HG03095 (cell line): Measurements from ENCODE around the gene NINJ2.

Experiments
- ATAC-seq: cut with Tn5 transposase; IDR thresholded peaks from one replicate; pipeline ENCODE4 v1.9.1; 2021; ENCODE audit warnings: moderate library complexity; ENCODE audit not compliant: unreplicated experiment

Gene NINJ2

GRCh38 chr12:535396-535795, 127.8 kb downstream of the NINJ2 start:
- no peak for ATAC-seq

- no peak for ATAC-seq
Observed at GRCh38 chr12:534216-534615, 129.0 kb downstream of the NINJ2 start.

- ATAC-seq, result no peak
Observed at GRCh38 chr12:533718-534117, 129.5 kb downstream of the NINJ2 start.

GRCh38 chr12:532908-533565, 130.2 kb downstream of the NINJ2 start:
- ATAC-seq, result no peak

GRCh38 chr12:531951-532585, 131.2 kb downstream of the NINJ2 start:
- ATAC-seq, result no peak

GRCh38 chr12:530821-531220, 132.4 kb downstream of the NINJ2 start:
- no peak for ATAC-seq

- ATAC-seq, result no peak
Observed at GRCh38 chr12:530308-530707, 132.9 kb downstream of the NINJ2 start.

- ATAC-seq, result no peak
Observed at GRCh38 chr12:527729-528128, 135.5 kb downstream of the NINJ2 start.

- no peak for ATAC-seq
Observed at GRCh38 chr12:527241-527640, 136.0 kb downstream of the NINJ2 start.

- no peak for ATAC-seq
Observed at GRCh38 chr12:526089-526488, 137.2 kb downstream of the NINJ2 start.

GRCh38 chr12:524167-524951, 138.9 kb downstream of the NINJ2 start:
- ATAC-seq, result no peak

GRCh38 chr12:522692-523378, 140.4 kb downstream of the NINJ2 start:
- ATAC-seq, result no peak

GRCh38 chr12:520119-520518, 143.1 kb downstream of the NINJ2 start:
- no peak for ATAC-seq

GRCh38 chr12:517538-517937, 145.7 kb downstream of the NINJ2 start:
- no peak for ATAC-seq
